K562 (cell line): ENCODE results near the gene ARID3B. TPM values are rescaled to one million over a fixed set of nuclear protein-coding genes. Genes with fewer than 3 reads are reported as not detected.

Experiments
- ATAC-seq: fragments of 200-7000 bp; cut with Tn5 transposase; 3 replicates; pipeline ENCODE4 v1.9.1; 2020; ENCODE audit warnings: moderate library complexity
- BruUV-seq: library from RNA; stranded (reverse); fragments of 400-500 nt; replicated peaks from 2 replicates; lab custom pipeline; 2021; lab: Mats Ljungman, UMichigan
- CTCF ChIA-PET: fragments of 300-600 bp; formaldehyde crosslinking; extraction: SDS; loops from one replicate; lab custom pipeline; 2021; ENCODE audit warnings: low intra/inter-chr PET ratio; lab: Yijun Ruan, JAX
- POLR2A ChIA-PET: fragments of 300-600, 350-650 bp; sonication (Branson Sonifier 250); formaldehyde crosslinking; extraction: SDS; loops from one replicate; lab custom pipeline; 2021; ENCODE audit warnings: antibody characterized with exemption, inconsistent platforms; lab: Yijun Ruan, JAX
- DNase-seq, 4 experiments: peaks; one replicate each; pipeline versions ENCODE4 v3.0.0 to v3.0.0-alpha.2; 2011 to 2018; ENCODE audit warnings: low spot score in 3 of 4, mixed read lengths in 3 of 4; ENCODE audit errors: extremely low read depth in 1 of 4
- FAIRE-seq: peaks from 2 replicates; lab custom pipeline; 2011; peaks lifted over from hg19 to GRCh38; lab: Jason Lieb, UNC
- H2AFZ ChIP-seq: 2 replicates; pipeline ENCODE4 v1.6.0; 2011; ENCODE audit warnings: low read depth, low read length, control low read depth, inconsistent platforms
- H3K27ac ChIP-seq: fragments of 200-600 bp; 3 replicates; pipeline ENCODE4 v1.8.0; 2011; ENCODE audit warnings: low read depth, mild to moderate bottlenecking, control low read depth, inconsistent platforms, low read length, moderate library complexity, mixed read lengths; ENCODE audit errors: extremely low read depth
- H3K27me3 ChIP-seq, 2 experiments: fragments of 300-600 bp in 1 of 2; 2 replicates in 1 of 2; 3 replicates in 1 of 2; pipeline versions ENCODE4 v1.6.0 to v1.8.0; 2011; ENCODE audit warnings: inconsistent platforms in 2 of 2, low read length in 2 of 2, mild to moderate bottlenecking in 1 of 2, mixed read lengths in 1 of 2, moderate library complexity in 1 of 2; ENCODE audit not compliant: control insufficient read depth in 2 of 2, insufficient read depth in 2 of 2
- H3K36me3 ChIP-seq: fragments of 300-600 bp; 3 replicates; pipeline ENCODE4 v1.8.0; 2011; ENCODE audit warnings: mild to moderate bottlenecking, low read length, inconsistent platforms; ENCODE audit not compliant: control insufficient read depth, insufficient read depth
- H3K4me1 ChIP-seq, 2 experiments: fragments of 200-600 bp in 1 of 2; replicated peaks in 1 of 2; 2 replicates in 1 of 2; 3 replicates in 1 of 2; pipeline versions ENCODE4 v1.5.1 to v1.8.0; 2011; ENCODE audit warnings: inconsistent platforms in 2 of 2, low read length in 2 of 2, mild to moderate bottlenecking in 1 of 2, mixed read lengths in 1 of 2, moderate library complexity in 1 of 2; ENCODE audit not compliant: control insufficient read depth in 2 of 2, insufficient read depth in 2 of 2
- H3K4me2 ChIP-seq: 2 replicates; pipeline ENCODE4 v1.6.1; 2011; ENCODE audit warnings: low read length, control low read depth, inconsistent platforms, mixed read lengths; ENCODE audit not compliant: insufficient read depth
- H3K4me3 ChIP-seq: fragments of 200-600 bp; sonication (generic), shearing (Covaris generic); 2 replicates; pipeline ENCODE4 v1.5.1; 2016; ENCODE audit warnings: control low read depth, inconsistent platforms
- H3K79me2 ChIP-seq: fragments of 200-600 bp; 3 replicates; pipeline ENCODE4 v1.8.0; 2011; ENCODE audit warnings: low read length, inconsistent platforms; ENCODE audit not compliant: control insufficient read depth, insufficient read depth
- H3K9ac ChIP-seq, 2 experiments: 2 replicates each; pipeline versions ENCODE4 v1.6.0 to v1.6.1; 2011; ENCODE audit warnings: low read depth in 2 of 2, low read length in 2 of 2, control low read depth in 1 of 2, inconsistent platforms in 1 of 2, mild to moderate bottlenecking in 1 of 2, mixed read lengths in 1 of 2; ENCODE audit not compliant: insufficient read depth in 1 of 2
- H3K9me1 ChIP-seq: one replicate; pipeline ENCODE4 v1.6.0; 2011; ENCODE audit warnings: inconsistent platforms, mild to moderate bottlenecking, low read length, moderate library complexity; ENCODE audit not compliant: control insufficient read depth, insufficient read depth
- H3K9me3 ChIP-seq: replicated peaks from 2 replicates; pipeline ENCODE4 v1.5.1; 2011; ENCODE audit warnings: low read depth, low read length, inconsistent platforms; ENCODE audit not compliant: control insufficient read depth, insufficient read depth
- H4K20me1 ChIP-seq: replicated peaks from 2 replicates; pipeline ENCODE4 v1.6.1; 2011; ENCODE audit warnings: low read length, inconsistent platforms, mixed read lengths; ENCODE audit not compliant: control insufficient read depth, insufficient read depth
- CBFA2T2 ChIP-seq: fragments of 450-650 bp; conservative IDR thresholded peaks from 2 replicates; pipeline ENCODE4 v1.6.1; 2017; ENCODE audit warnings: mild to moderate bottlenecking
- CUX1 ChIP-seq: fragments of 200-800 bp; sonication (Bioruptor generic); IDR thresholded peaks from 2 replicates; pipeline ENCODE4 v1.6.1; 2016; ENCODE audit warnings: missing genetic modification characterization, missing compliant biosample characterization
- EGR1 ChIP-seq: fragments of 450-650 bp; conservative IDR thresholded peaks from 2 replicates; pipeline ENCODE4 v1.6.1; 2017; ENCODE audit warnings: mild to moderate bottlenecking
- ESRRA ChIP-seq: fragments of 450-650 bp; IDR thresholded peaks from 2 replicates; pipeline ENCODE4 v1.6.1; 2014; ENCODE audit warnings: low read depth, mild to moderate bottlenecking, moderate library complexity, borderline replicate concordance
- PHF20 ChIP-seq: fragments of 450-650 bp; IDR thresholded peaks from 2 replicates; pipeline ENCODE4 v1.6.1; 2018; ENCODE audit not compliant: partially characterized antibody
- SIN3A ChIP-seq, 2 experiments: fragments of 150-350 bp in 1 of 2; IDR thresholded peaks; 2 replicates each; pipeline ENCODE4 v1.6.1; 2011 to 2016; ENCODE audit warnings: borderline replicate concordance in 2 of 2, low read depth in 2 of 2, low read length in 2 of 2, mild to moderate bottlenecking in 2 of 2, moderate library complexity in 2 of 2; ENCODE audit not compliant: control insufficient read depth in 1 of 2
- SREBF2 ChIP-seq: sonication (generic); formaldehyde crosslinking; IDR thresholded peaks from 2 replicates; pipeline ENCODE4 v1.4.0; 2020; ENCODE audit warnings: mild to moderate bottlenecking, missing genetic modification reagents
- TAL1 ChIP-seq: fragments of 450-650 bp; IDR thresholded peaks from 2 replicates; pipeline ENCODE4 v1.6.1; 2016; ENCODE audit warnings: mild to moderate bottlenecking
- ZNF384 ChIP-seq: IDR thresholded peaks from 2 replicates; pipeline ENCODE4 v1.6.1; 2012; ENCODE audit warnings: low read depth, low read length, improper control_type of control experiment
- ZNF644 ChIP-seq: fragments of 200-800 bp; sonication (Bioruptor generic); IDR thresholded peaks from 2 replicates; pipeline ENCODE4 v1.6.1; 2016; ENCODE audit warnings: low read depth, missing genetic modification characterization, missing compliant biosample characterization
- WGBS: fragments of 100-300 bp; shearing (Covaris generic); methylation state at CpG from one replicate; pipeline ENCODE4 v1.1.6; 2016; ENCODE audit warnings: low coverage, mixed read lengths; ENCODE audit not compliant: insufficient coverage; ENCODE audit errors: missing lambda C conversion rate; 5-methylcytosine and 5-hydroxymethylcytosine counted together
- in situ Hi-C: fragments of 300-500 bp; cut with MboI; formaldehyde crosslinking; loops from 4 replicates; pipeline ENCODE4 v1.15.0; 2018; ENCODE audit warnings: inconsistent platforms, mixed read lengths
- intact Hi-C: fragments of 100-400 bp; cut with micrococcal nuclease; formaldehyde crosslinking; loops from 2 replicates; pipeline ENCODE4 v1.14.2; 2022
- polyA plus RNA-seq, 8 experiments: library from polyadenylated mRNA; depleted of rRNA in 4 of 8; stranded (reverse) in 5 of 8; unstranded in 3 of 8; fragments of >200 nt; fragmentation: Nextera tagmentation in 2 of 8; fragmentation: Illumina TruSeq in 1 of 8; extraction: Ambion mirVana in 2 of 8; extraction: Trizol in 1 of 8; gene quantifications; 2 replicates each; pipeline versions ENCODE4 v1.2.1 to v1.2.3, GENCODE V29; 2011 to 2014; ENCODE audit warnings: inconsistent platforms in 1 of 8, missing spikeins in 1 of 8
- total RNA-seq, 7 experiments: library from RNA; depleted of rRNA in 6 of 7; stranded (reverse); fragments of >200 nt in 6 of 7; fragmentation: Illumina TruSeq in 2 of 7; extraction: Trizol in 2 of 7; gene quantifications; 2 replicates each; pipeline versions ENCODE4 v1.2.1 to v1.2.3, GENCODE V29; 2011 to 2021; ENCODE audit warnings: low replicate concordance in 1 of 7

The ARID3B gene
- total and polyA plus RNA-seq, 9 of the 15 experiments (the other 6 are each of a cell fraction or from before 2014, with no cell fraction given) = 0.32 to 15.1 (median 7.1) TPM

GRCh38 chr15:74504836-74505235, 36.2 kb upstream of the ARID3B start:
- POLR2A ChIA-PET = interaction anchor here (0.7 kb wide), 1 partner anchor 621 kb away, joined by 3 read pairs; no protein-coding TSS in a partner anchor

GRCh38 chr15:74505837-74506514, 35.0 kb upstream of the ARID3B start:
- Histone ChIP-seq H3K27me3 (no peaks in the 10 kb centered on the region), H3K9ac (no peak overlapping the region), H3K27ac (no peak overlapping the region), H3K4me3 (no peak overlapping the region), H3K36me3 (0 out of 3 replicates have a peak, but pooled peaks cover 2% of the 10 kb centered on the region), H2AFZ (no peak overlapping the region), H4K20me1 (no peaks in the 10 kb centered on the region), H3K4me2 (no peak overlapping the region), H3K4me1 (no peaks in the 10 kb centered on the region; a peak in 1 of 5 replicates), H3K9me3 (no peaks in the 10 kb centered on the region), H3K9me1 (no peaks in the 10 kb centered on the region), H3K79me2 (no peaks in the 10 kb centered on the region)
- WGBS = 72% methylated on average over 6 of the region's 6 CpGs
- in situ Hi-C loops = no loop called here
- intact Hi-C loops = no loop called here
- FAIRE-seq = no peak
- BruUV-seq = no TSS peak
- ATAC-seq = no peak
- ChIA-PET POLR2A (interaction anchor here (0.6 to 0.9 kb wide), 3 partner anchors 45 to 710 kb away, joined by 3 to 4 read pairs (median 3); partner anchors contain the start of gene UBL7), CTCF (no interaction called here)
- no peak for DNase-seq
- TF ChIP-seq CUX1 (CRISPR knock-in tag) (no peak), SIN3A (IDR thresholded peaks at IDR 0.05; ENCODE audit: borderline replicate concordance in 2 of 2, control insufficient read depth in 1 of 2, low read depth in 2 of 2, low read length in 2 of 2) (no peak), TAL1 (no peak), PHF20 (no peak), ZNF384 (no peak), ZNF644 (tag) (no peak), ESRRA (no peak)

More at GRCh38 chr15:74504836-74505235, 36.2 kb upstream of the ARID3B start:
- no peaks in the 10 kb centered on the region for H4K20me1 ChIP-seq
- no peak overlapping the region for H3K9ac ChIP-seq
- no peaks in the 10 kb centered on the region for H3K9me3 ChIP-seq
- H3K4me3 ChIP-seq = no peak overlapping the region
- H3K27ac ChIP-seq = no peak overlapping the region
- CTCF ChIA-PET = no interaction called here
- 46% methylated on average over 4 of the region's 4 CpGs for WGBS
- H3K4me2 ChIP-seq = no peak overlapping the region
- H3K36me3 ChIP-seq = 0 out of 3 replicates have a peak, but pooled peaks cover 2% of the 10 kb centered on the region
- H3K27me3 ChIP-seq = no peaks in the 10 kb centered on the region
- TF ChIP-seq EGR1 = 0 out of 2 replicates have a peak, but pooled peaks have one; percentile 14
- TF ChIP-seq CBFA2T2 = no peak
- no peak for TF ChIP-seq SREBF2
- H3K9me1 ChIP-seq = no peaks in the 10 kb centered on the region
- intact Hi-C loops (no loop called here), in situ Hi-C loops (no loop called here)
- no peak for ATAC-seq
- H3K79me2 ChIP-seq = no peaks in the 10 kb centered on the region
- no peaks in the 10 kb centered on the region; a peak in 1 of 5 replicates for H3K4me1 ChIP-seq
- no peak for DNase-seq
- FAIRE-seq = no peak
- no TSS peak for BruUV-seq
- H2AFZ ChIP-seq = no peak overlapping the region
